H1 (cell line): ENCODE results near the gene SLFN13. TPM values are rescaled to one million over a fixed set of nuclear protein-coding genes. Genes with fewer than 3 reads are reported as not detected.

Experiments used
- CTCF ChIA-PET: fragments of 300-600 bp; sonication (Branson Sonifier 250); formaldehyde crosslinking; loops from one replicate; lab custom pipeline; 2021; ENCODE audit not compliant: partially characterized antibody; lab: Charles Lee
- POLR2A ChIA-PET: fragments of 300-600 bp; sonication (Branson Sonifier 250); formaldehyde crosslinking; loops from one replicate; lab custom pipeline; 2021; ENCODE audit warnings: inconsistent platforms; ENCODE audit not compliant: partially characterized antibody; lab: Charles Lee
- DNase-seq, 2 experiments: peaks; one replicate each; pipeline versions ENCODE4 v3.0.0 to v3.0.0-alpha.2; 2010 to 2022; ENCODE audit warnings: low spot score in 2 of 2, low read depth in 1 of 2, mixed read lengths in 1 of 2
- FAIRE-seq: peaks from 2 replicates; lab custom pipeline; 2011; peaks lifted over from hg19 to GRCh38; lab: Jason Lieb, UNC
- H2AFZ ChIP-seq: 2 replicates; pipeline ENCODE4 v1.8.1; 2012; ENCODE audit warnings: low read length, inconsistent platforms
- H2AK5ac ChIP-seq: 2 replicates; pipeline ENCODE4 v1.6.1; 2013; ENCODE audit warnings: low read depth, low read length
- H2BK120ac ChIP-seq: replicated peaks from 2 replicates; pipeline ENCODE3; 2013; ENCODE audit warnings: low read depth, low read length, inconsistent platforms
- H2BK12ac ChIP-seq: 2 replicates; pipeline ENCODE4 v1.6.1; 2013; ENCODE audit warnings: low read depth, low read length
- H2BK15ac ChIP-seq: 2 replicates; pipeline ENCODE4 v1.6.1; 2013; ENCODE audit warnings: low read length
- H2BK20ac ChIP-seq: 2 replicates; pipeline ENCODE4 v1.6.1; 2013; ENCODE audit warnings: low read length
- H2BK5ac ChIP-seq: 2 replicates; pipeline ENCODE4 v1.6.1; 2013; ENCODE audit warnings: low read depth, low read length
- H3K14ac ChIP-seq: 2 replicates; pipeline ENCODE4 v1.6.1; 2013; ENCODE audit warnings: inconsistent platforms; ENCODE audit not compliant: insufficient read length
- H3K18ac ChIP-seq: 2 replicates; pipeline ENCODE4 v1.6.1; 2013; ENCODE audit warnings: low read length; ENCODE audit errors: extremely low read depth
- H3K23ac ChIP-seq: 2 replicates; pipeline ENCODE4 v1.6.1; 2013; ENCODE audit warnings: inconsistent platforms; ENCODE audit not compliant: insufficient read length
- H3K23me2 ChIP-seq: 2 replicates; pipeline ENCODE4 v1.6.1; 2013; ENCODE audit warnings: low read depth, low read length
- H3K27ac ChIP-seq: 2 replicates; pipeline ENCODE4 v1.6.1; 2011; ENCODE audit warnings: low read depth, low read length, inconsistent platforms
- H3K27me3 ChIP-seq, 4 experiments: replicated peaks in 1 of 4; 1 replicate in 1 of 4; 2 replicates in 3 of 4; pipeline versions ENCODE4 v1.6.1 to v1.8.1; 2011 to 2013; ENCODE audit warnings: low read length in 3 of 4, mild to moderate bottlenecking in 3 of 4, inconsistent platforms in 2 of 4, mixed read lengths in 2 of 4, moderate library complexity in 1 of 4; ENCODE audit not compliant: control insufficient read depth in 3 of 4, insufficient read depth in 3 of 4; ENCODE audit errors: extremely low read depth in 1 of 4
- H3K36me3 ChIP-seq, 4 experiments: 2 replicates each; pipeline versions ENCODE4 v1.6.1 to v1.8.1; 2011 to 2013; ENCODE audit warnings: mild to moderate bottlenecking in 4 of 4, low read length in 3 of 4, moderate library complexity in 2 of 4, control low read depth in 1 of 4, inconsistent platforms in 1 of 4; ENCODE audit not compliant: insufficient read depth in 4 of 4, control insufficient read depth in 2 of 4
- H3K4ac ChIP-seq: replicated peaks from 2 replicates; pipeline ENCODE3; 2013; ENCODE audit warnings: low read length, low read depth, mixed read lengths, inconsistent platforms; ENCODE audit not compliant: insufficient read length
- H3K4me1 ChIP-seq, 4 experiments: replicated peaks in 1 of 4; 1 replicate in 1 of 4; 2 replicates in 3 of 4; pipeline versions ENCODE4 v1.6.1 to v1.8.1; 2011 to 2013; ENCODE audit warnings: low read length in 3 of 4, inconsistent platforms in 2 of 4, mixed read lengths in 1 of 4; ENCODE audit not compliant: insufficient read depth in 4 of 4, control insufficient read depth in 3 of 4
- H3K4me2 ChIP-seq, 2 experiments: 2 replicates each; pipeline versions ENCODE4 v1.6.1 to v1.8.1; 2011 to 2013; ENCODE audit warnings: low read depth in 2 of 2, low read length in 2 of 2, control low read depth in 1 of 2, inconsistent platforms in 1 of 2, mild to moderate bottlenecking in 1 of 2; ENCODE audit not compliant: insufficient read depth in 1 of 2
- H3K4me3 ChIP-seq, 4 experiments: fragments of 200-600, 300-600 bp in 1 of 4; sonication (generic), shearing (Covaris generic), sonication (Bioruptor Twin) in 1 of 4; 2 replicates each; pipeline versions ENCODE4 v1.5.1 to v1.8.1; 2011 to 2016; ENCODE audit warnings: low read length in 4 of 4, low read depth in 3 of 4, control low read depth in 2 of 4, inconsistent platforms in 2 of 4, mild to moderate bottlenecking in 2 of 4, mixed read lengths in 1 of 4, moderate library complexity in 1 of 4; ENCODE audit not compliant: insufficient read depth in 2 of 4; ENCODE audit errors: extremely low read depth in 1 of 4
- H3K56ac ChIP-seq: replicated peaks from 2 replicates; pipeline ENCODE3; 2013; ENCODE audit warnings: low read depth, mild to moderate bottlenecking, mixed read lengths, low read length, inconsistent platforms; ENCODE audit not compliant: insufficient read length
- H3K79me1 ChIP-seq: 2 replicates; pipeline ENCODE4 v1.6.1; 2013; ENCODE audit warnings: low read depth, low read length, control low read depth
- H3K79me2 ChIP-seq, 2 experiments: 2 replicates each; pipeline versions ENCODE4 v1.6.1 to v1.8.1; 2012 to 2013; ENCODE audit warnings: low read length in 2 of 2, mild to moderate bottlenecking in 2 of 2, inconsistent platforms in 1 of 2; ENCODE audit not compliant: insufficient read depth in 2 of 2, control insufficient read depth in 1 of 2
- H3K9ac ChIP-seq, 4 experiments: replicated peaks in 1 of 4; 1 replicate in 1 of 4; 2 replicates in 3 of 4; pipeline versions ENCODE4 v1.6.1 to v1.8.1; 2011 to 2013; ENCODE audit warnings: low read depth in 3 of 4, low read length in 3 of 4, control low read depth in 2 of 4, mild to moderate bottlenecking in 2 of 4, moderate library complexity in 2 of 4, inconsistent platforms in 1 of 4; ENCODE audit errors: extremely low read depth in 1 of 4
- H3K9me3 ChIP-seq, 2 experiments: 2 replicates each; pipeline versions ENCODE4 v1.6.1 to v1.8.1; 2012 to 2013; ENCODE audit warnings: mild to moderate bottlenecking in 2 of 2, moderate library complexity in 2 of 2, control low read depth in 1 of 2, inconsistent platforms in 1 of 2, low read depth in 1 of 2, low read length in 1 of 2, mixed read lengths in 1 of 2; ENCODE audit not compliant: insufficient read depth in 2 of 2
- H4K20me1 ChIP-seq, 2 experiments: replicated peaks in 1 of 2; 2 replicates each; pipeline versions ENCODE3 to v1.8.1; 2011 to 2013; ENCODE audit warnings: inconsistent platforms in 2 of 2, low read length in 2 of 2, mild to moderate bottlenecking in 1 of 2; ENCODE audit not compliant: insufficient read depth in 2 of 2, control insufficient read depth in 1 of 2
- H4K5ac ChIP-seq: 2 replicates; pipeline ENCODE4 v1.6.1; 2013; ENCODE audit warnings: low read length, low read depth, mixed read lengths, inconsistent platforms; ENCODE audit not compliant: insufficient read length
- H4K8ac ChIP-seq: 2 replicates; pipeline ENCODE4 v1.8.0; 2013; ENCODE audit warnings: mild to moderate bottlenecking, moderate library complexity, low read length, inconsistent platforms; ENCODE audit not compliant: insufficient read depth; ENCODE audit errors: extremely low read depth
- H4K91ac ChIP-seq: replicated peaks from 2 replicates; pipeline ENCODE3; 2013; ENCODE audit warnings: low read length, mixed read lengths, inconsistent platforms; ENCODE audit not compliant: insufficient read length
- EZH2 ChIP-seq: fragments of 200-600 bp; sonication (generic); IDR thresholded peaks from 2 replicates; pipeline ENCODE4 v1.7.1; 2012; ENCODE audit warnings: low read depth, mild to moderate bottlenecking, moderate library complexity, low read length, inconsistent platforms; ENCODE audit not compliant: severe bottlenecking
- SIN3A ChIP-seq, 2 experiments: IDR thresholded peaks in 1 of 2; conservative IDR thresholded peaks in 1 of 2; 2 replicates each; pipeline ENCODE4 v1.6.1; 2011 to 2012; ENCODE audit warnings: low read length in 2 of 2, improper control_type of control experiment in 1 of 2, low read depth in 1 of 2, mild to moderate bottlenecking in 1 of 2
- SP4 ChIP-seq: IDR thresholded peaks from 2 replicates; pipeline ENCODE4 v1.6.1; 2012; ENCODE audit warnings: low read length, inconsistent platforms
- WGBS, 2 experiments: shearing (Covaris generic) in 1 of 2; methylation state at CpG; one replicate each; pipeline versions ENCODE4 v1.1.6 to v1.1.7; 2013 to 2015; ENCODE audit warnings: low lambda C conversion rate in 2 of 2, mixed read lengths in 2 of 2, inconsistent platforms in 1 of 2, low coverage in 1 of 2, missing lambda C conversion rate in 1 of 2; ENCODE audit not compliant: insufficient replicate concordance in 2 of 2, insufficient coverage in 1 of 2, insufficient read length in 1 of 2; ENCODE audit errors: extremely low coverage in 1 of 2, missing lambda C conversion rate in 1 of 2; 5-methylcytosine and 5-hydroxymethylcytosine counted together
- polyA plus RNA-seq, 7 experiments: library from polyadenylated mRNA; depleted of rRNA in 3 of 7; stranded (reverse) in 5 of 7; unstranded in 2 of 7; fragments of >200 nt in 5 of 7; fragments of 200-250 nt in 2 of 7; gene quantifications; 1 replicate in 5 of 7; 2 replicates in 1 of 7; 4 replicates in 1 of 7; pipeline versions ENCODE4 v1.2.1 to v1.2.3, GENCODE V29; 2011 to 2013; ENCODE audit warnings: missing spikeins in 2 of 7, mixed read lengths in 2 of 7
- total RNA-seq: library from RNA; stranded (reverse); fragmentation: NEBNext Ultra II Directional; extraction: Animal tissue kit (Norgen Biotek cat#: 25700); gene quantifications from 2 replicates; pipeline ENCODE4 v1.2.1, GENCODE V29; 2021

SLFN13 gene
- total and polyA plus RNA-seq, 2 of the 8 experiments (the other 6 are each of a cell fraction or from before 2014, with no cell fraction given) = 15.7 to 27.5 TPM

GRCh38 chr17:35491417-35491816 lies 42.9 kb upstream of the SLFN13 start:
- H2AFZ ChIP-seq = no peak overlapping the region
- H3K9ac ChIP-seq = no peak overlapping the region
- no peak overlapping the region for H3K56ac ChIP-seq
- no peak overlapping the region for H4K5ac ChIP-seq
- no peak overlapping the region for H4K8ac ChIP-seq
- H4K20me1 ChIP-seq = peaks cover 10 to 27% of the 10 kb centered on the region in 2 experiments
- no peak overlapping the region for H3K14ac ChIP-seq
- no peaks in the 10 kb centered on the region for H3K36me3 ChIP-seq
- H2BK5ac ChIP-seq = no peak overlapping the region
- H3K23me2 ChIP-seq = peaks cover 6% of the 10 kb centered on the region; the same call in 1 of the 2 replicates
- no peak overlapping the region for H2AK5ac ChIP-seq
- no peaks in the 10 kb centered on the region for H3K79me2 ChIP-seq
- H3K9me3 ChIP-seq = no peaks in the 10 kb centered on the region
- 22% methylated on average over 3 of the region's 3 CpGs; no CpG with 5 or more reads in 1 of the 2 experiments for WGBS, 2 experiments
- H3K27ac ChIP-seq = no peak overlapping the region
- no peak overlapping the region for H4K91ac ChIP-seq
- H3K4me3 ChIP-seq = no peak overlapping the region
- H2BK12ac ChIP-seq = no peak overlapping the region
- H3K4me1 ChIP-seq = peaks cover 8 to 18% (median 12%) of the 10 kb centered on the region in 4 experiments
- DNase-seq (no peak), FAIRE-seq (no peak)
- H2BK15ac ChIP-seq = no peak overlapping the region
- no peak overlapping the region for H3K4me2 ChIP-seq
- H3K23ac ChIP-seq = no peak overlapping the region
- ChIA-PET POLR2A (no interaction called here), CTCF (interaction anchor here (2.0 to 2.5 kb wide), 2 partner anchors 43 to 178 kb away, joined by 7 to 10 read pairs; no protein-coding TSS in a partner anchor)
- H3K79me1 ChIP-seq = no peaks in the 10 kb centered on the region
- H3K27me3 ChIP-seq = peaks cover 77 to 100% (median 95%) of the 10 kb centered on the region in 4 experiments
- H3K18ac ChIP-seq = no peak overlapping the region
- no peak overlapping the region for H2BK20ac ChIP-seq
- H3K4ac ChIP-seq = no peak overlapping the region
- no peak overlapping the region for H2BK120ac ChIP-seq
- TF ChIP-seq SP4 = no peak
- TF ChIP-seq EZH2 = peak; percentile 15
- no peak for TF ChIP-seq SIN3A (conservative IDR thresholded peaks at IDR 0.05 in 1 of 2, IDR thresholded peaks at IDR 0.05 in 1 of 2; ENCODE audit: low read depth in 1 of 2, low read length in 2 of 2)
